ENCODE measurements around the gene CHST9. TPM values are rescaled to one million over a fixed set of nuclear protein-coding genes. Genes with fewer than 3 reads are reported as not detected.

The CHST9 gene
- total RNA-seq, 1 experiment from 2014 or later = 3.5 TPM

DNA sequence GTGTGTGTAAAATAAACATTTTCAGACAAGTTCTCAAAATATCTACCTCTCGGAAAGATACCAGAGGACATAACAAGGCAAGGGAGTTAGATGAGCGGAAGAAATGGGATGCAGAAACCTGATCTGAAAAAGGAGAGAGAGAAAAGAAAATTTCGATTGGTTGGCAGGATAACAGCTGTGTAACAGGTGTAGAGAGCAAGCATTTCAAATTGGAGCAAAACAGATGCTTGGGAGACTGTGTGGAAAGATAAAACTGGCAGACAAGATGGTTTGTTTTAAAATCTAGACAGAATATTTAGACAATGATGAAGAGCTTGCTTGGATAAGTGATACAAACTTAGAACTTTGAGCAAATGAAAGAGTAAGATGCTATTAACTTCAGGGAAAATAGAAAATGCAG lies 20.2 kb downstream of the CHST9 start:
- Histone ChIP-seq H4K8ac (replicated peaks; ENCODE audit: insufficient read length, low read depth, low read length) (no peak overlapping the region), H4K91ac (ENCODE audit: insufficient read length, low read depth, low read length) (no peak overlapping the region), H2BK12ac (ENCODE audit: insufficient read length, low read depth, low read length) (no peak overlapping the region), H4K20me1 (ENCODE audit: control insufficient read depth, insufficient read depth, insufficient read length) (no peaks in the 10 kb centered on the region), H3K79me1 (ENCODE audit: insufficient read depth, low read depth, low read length, poor library complexity, severe bottlenecking) (no peaks in the 10 kb centered on the region), H3K4me1 (ENCODE audit: insufficient read depth, low read length) (no peaks in the 10 kb centered on the region), H3K18ac (ENCODE audit: insufficient read length, low read depth, low read length) (no peak overlapping the region), H2BK20ac (ENCODE audit: low read depth, low read length, poor library complexity, severe bottlenecking) (no peak overlapping the region), H3K9me3 (ENCODE audit: control insufficient read depth, low read depth, low read length) (no peaks in the 10 kb centered on the region), H3K4me2 (ENCODE audit: insufficient read depth, insufficient read length, low read length) (no peak overlapping the region), H2BK120ac (ENCODE audit: low read depth, low read length, poor library complexity, severe bottlenecking) (no peak overlapping the region), H2AFZ (ENCODE audit: low read length) (no peak overlapping the region), H3K9ac (ENCODE audit: extremely low read depth, insufficient read length, low read length) (no peak overlapping the region), H3K4ac (ENCODE audit: low read depth, low read length) (no peak overlapping the region), H3K23me2 (ENCODE audit: insufficient read length, low read depth, low read length, poor library complexity, severe bottlenecking) (no peaks in the 10 kb centered on the region), H3K27me3 (ENCODE audit: insufficient read depth, low read length) (no peaks in the 10 kb centered on the region), H3T11ph (ENCODE audit: low read length) (no peak overlapping the region), H3K79me2 (ENCODE audit: insufficient read depth, low read length) (0 out of 2 replicates have a peak, but pooled peaks cover under 1% of the 10 kb centered on the region), H3K27ac (ENCODE audit: insufficient read length, low read depth, low read length) (no peak overlapping the region), H3K23ac (ENCODE audit: insufficient read length, low read depth, low read length) (no peak overlapping the region), H2AK5ac (ENCODE audit: insufficient read length, low read length) (no peak overlapping the region), H2BK5ac (ENCODE audit: insufficient read length, low read length) (no peak overlapping the region), H2BK15ac (ENCODE audit: low read depth, low read length) (no peak overlapping the region), H4K5ac (ENCODE audit: insufficient read length, low read depth, low read length) (no peak overlapping the region), H3K56ac (ENCODE audit: insufficient read length, low read depth, low read length) (no peak overlapping the region), H3K14ac (ENCODE audit: insufficient read depth, low read length) (no peak overlapping the region)
- no CpG with 5 or more reads among the region's 3 CpGs for WGBS (ENCODE audit: extremely low coverage, insufficient read length, low lambda C conversion rate)
- Mint-ChIP-seq H3K27me3 (ENCODE audit: low read depth) (no peaks in the 10 kb centered on the region), H3K36me3 (ENCODE audit: insufficient read depth in 1 of 3, low read depth in 3 of 3) (peaks cover 7 to 33% (median 14%) of the 10 kb centered on the region in 3 experiments), H3K27ac (no peak overlapping the region), H3K4me3 (no peak overlapping the region), H3K9me3 (peaks cover 15 to 21% of the 10 kb centered on the region in 2 experiments), H3K4me1 (no peaks in the 10 kb centered on the region)
- DNase-seq = no peak
- TF ChIP-seq, protein P1, sequence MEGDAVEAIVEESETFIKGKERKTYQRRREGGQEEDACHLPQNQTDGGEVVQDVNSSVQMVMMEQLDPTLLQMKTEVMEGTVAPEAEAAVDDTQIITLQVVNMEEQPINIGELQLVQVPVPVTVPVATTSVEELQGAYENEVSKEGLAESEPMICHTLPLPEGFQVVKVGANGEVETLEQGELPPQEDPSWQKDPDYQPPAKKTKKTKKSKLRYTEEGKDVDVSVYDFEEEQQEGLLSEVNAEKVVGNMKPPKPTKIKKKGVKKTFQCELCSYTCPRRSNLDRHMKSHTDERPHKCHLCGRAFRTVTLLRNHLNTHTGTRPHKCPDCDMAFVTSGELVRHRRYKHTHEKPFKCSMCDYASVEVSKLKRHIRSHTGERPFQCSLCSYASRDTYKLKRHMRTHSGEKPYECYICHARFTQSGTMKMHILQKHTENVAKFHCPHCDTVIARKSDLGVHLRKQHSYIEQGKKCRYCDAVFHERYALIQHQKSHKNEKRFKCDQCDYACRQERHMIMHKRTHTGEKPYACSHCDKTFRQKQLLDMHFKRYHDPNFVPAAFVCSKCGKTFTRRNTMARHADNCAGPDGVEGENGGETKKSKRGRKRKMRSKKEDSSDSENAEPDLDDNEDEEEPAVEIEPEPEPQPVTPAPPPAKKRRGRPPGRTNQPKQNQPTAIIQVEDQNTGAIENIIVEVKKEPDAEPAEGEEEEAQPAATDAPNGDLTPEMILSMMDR (conservative IDR thresholded peaks at IDR 0.05) = no peak

Measured in H9 (cell line).